GM19455 (cell line): ENCODE data around the gene HEBP1.
"Not testable (repeated sequence)": the region's sequence is repeated elsewhere in the genome, so short reads cannot be mapped to it uniquely, and the experiment has no call there.

ENCODE experiments used
- ATAC-seq: cut with Tn5 transposase; IDR thresholded peaks from one replicate; pipeline ENCODE4 v1.9.1; 2021; ENCODE audit not compliant: unreplicated experiment

Gene HEBP1, protein sequence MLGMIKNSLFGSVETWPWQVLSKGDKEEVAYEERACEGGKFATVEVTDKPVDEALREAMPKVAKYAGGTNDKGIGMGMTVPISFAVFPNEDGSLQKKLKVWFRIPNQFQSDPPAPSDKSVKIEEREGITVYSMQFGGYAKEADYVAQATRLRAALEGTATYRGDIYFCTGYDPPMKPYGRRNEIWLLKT

DNA sequence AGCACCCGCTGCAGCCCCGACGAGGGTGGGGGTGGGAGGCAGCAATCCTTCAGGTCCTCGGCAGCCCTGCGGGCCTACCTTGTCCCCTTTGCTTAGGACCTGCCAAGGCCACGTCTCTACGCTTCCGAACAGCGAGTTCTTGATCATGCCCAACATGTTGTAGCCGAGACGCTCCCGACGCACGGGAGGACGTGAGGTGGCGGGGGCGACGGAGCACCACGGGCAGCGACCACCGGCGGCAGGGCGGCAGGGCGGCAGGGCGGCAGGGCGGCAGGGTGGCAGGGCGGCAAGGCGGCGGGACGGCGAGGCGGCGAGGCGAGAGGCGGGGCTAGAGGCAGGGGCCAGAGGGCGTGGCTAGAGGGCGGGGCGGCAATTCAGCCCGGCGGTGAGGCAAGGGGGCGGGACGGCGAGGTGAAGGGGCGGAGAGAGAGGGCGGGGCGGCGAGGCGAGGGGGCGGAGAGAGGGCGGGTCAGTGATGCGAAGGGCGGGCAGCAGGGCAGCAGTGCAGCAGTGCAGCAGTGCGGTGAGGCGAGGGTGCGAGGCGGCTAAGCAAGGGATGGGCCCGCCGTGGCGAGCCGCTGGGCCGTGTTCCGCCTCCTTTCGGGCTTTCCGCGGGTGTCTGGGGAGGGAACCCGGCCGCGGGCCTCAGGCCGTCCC lies at the start of gene HEBP1:
TSS of gene HEBP1 (minus strand) at position 307 of the 657 bp plus-strand sequence. CDS start at position 156, 151 bp downstream.
- ATAC-seq = peak; percentile 81

DNA sequence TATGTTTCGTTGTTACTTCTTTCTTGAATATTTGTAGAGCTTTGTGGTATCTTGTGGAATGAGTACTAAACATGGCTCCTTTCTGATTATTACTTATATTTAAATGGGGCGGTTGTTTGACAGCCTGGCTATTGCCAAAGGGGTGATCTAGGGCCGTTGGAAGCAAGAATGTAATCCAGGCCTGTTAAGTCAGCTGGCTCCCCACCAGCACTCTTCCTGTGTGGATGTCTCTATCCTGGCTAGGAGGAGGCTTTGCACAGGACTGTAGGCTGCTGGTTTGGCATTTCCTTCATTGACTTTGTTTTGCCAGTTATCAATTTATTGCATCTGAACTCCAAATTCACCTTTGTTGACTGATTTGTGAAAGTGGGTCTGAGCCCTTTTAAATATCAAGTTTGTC lies 49.8 kb upstream of the HEBP1 start:
- ATAC-seq = no peak

DNA sequence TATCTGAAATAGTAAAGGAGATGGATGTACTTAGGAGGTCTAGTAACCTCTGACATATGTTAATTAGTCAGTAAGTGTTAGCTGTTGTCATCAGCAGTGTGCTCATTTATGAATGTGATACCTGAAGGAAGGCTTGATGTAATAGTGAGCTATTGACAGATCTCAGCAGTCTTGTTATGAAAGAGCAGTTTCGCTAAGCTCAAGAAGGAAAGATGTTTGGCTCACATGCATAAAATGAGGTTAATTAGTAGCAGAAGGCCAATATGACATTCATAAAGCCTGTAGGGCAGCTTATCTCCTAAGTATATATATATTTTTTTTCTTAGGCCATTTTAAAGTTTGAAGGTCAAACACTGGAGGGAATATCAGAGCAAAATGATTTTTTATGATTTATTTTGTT lies 46.9 kb upstream of the HEBP1 start:
- ATAC-seq = no peak

DNA sequence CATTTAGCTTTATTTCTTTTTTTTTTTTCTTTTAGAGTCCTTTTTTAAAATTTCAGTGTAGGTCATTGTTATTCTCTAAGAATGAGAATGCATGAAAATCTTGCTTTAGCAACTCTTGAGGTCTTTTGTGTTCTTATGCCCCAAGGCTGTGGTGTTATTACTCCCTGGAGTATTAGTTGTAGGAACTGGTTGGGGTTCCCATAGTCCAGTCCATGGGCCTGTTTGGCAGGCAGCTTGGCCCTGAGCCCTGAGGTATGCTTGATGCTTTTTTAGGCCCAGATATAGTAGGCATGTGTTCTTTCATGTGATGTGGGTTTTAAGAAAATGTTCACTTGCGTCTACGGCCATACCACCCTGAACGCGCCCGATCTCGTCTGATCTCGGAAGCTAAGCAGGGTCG lies 45.8 kb upstream of the HEBP1 start:
- ATAC-seq = no peak

DNA sequence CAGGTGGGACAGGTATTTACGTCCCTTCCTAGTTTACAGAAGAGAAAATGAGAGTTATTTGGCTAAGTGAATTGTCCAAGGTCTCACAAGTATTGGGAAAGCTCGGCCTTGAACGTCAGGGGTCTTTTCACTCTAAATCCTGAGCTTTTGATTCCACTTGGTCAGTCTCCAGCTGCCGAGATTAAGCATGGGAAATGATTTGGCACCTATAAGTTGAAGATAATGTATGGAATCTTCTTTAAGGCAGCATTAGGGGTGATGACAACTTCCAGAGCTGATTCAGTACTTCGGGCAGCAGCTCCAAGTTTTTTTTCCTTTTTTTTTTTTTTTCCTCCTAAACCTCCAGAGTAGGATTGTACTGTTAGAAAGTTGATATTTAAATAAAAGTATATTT lies 44.8 kb upstream of the HEBP1 start:
- no peak for ATAC-seq

DNA sequence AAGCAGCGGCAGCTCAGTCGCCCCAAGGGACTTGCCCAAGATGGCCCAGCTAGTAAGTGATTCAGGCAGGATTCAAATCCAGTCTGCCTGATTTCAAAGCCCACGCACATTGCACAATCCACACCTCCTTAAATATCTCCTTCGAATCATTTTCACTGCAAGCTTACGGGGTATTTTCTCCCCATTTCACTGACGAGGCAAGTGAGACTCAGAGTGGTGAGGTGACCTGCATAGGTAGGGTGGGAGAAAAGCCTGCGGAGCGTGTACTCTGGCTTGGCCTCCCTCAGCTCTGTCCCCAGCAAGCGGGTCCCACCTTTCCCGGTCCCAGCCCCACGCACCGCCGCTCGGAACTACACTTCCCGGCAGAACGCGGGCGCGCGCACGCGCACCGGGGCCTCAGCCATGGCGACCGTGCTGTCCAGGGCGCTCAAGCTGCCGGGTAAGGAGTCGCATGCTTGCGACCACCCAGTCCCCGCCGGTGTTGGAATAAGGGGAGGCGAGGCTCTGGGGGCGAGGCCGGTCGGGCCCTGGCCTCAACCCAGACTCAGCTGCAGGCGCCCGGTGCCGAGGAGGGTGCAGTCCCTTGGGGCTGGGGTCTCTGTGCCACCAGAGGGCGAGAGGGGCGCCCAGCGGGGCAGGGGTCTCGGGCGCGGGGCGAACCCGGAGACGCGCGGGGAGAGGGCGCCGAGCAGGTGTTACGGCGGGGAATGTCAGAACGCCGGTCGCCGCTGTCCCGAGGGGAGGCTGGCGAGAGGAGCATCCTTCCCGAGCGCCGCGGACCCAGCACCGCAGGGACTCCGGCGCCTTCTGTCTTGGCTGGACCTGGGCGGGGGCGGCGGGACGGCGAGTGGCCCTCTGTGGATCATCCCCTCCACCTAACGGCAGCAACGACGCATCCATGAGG lies 44.2 kb upstream of the HEBP1 start, which contains the start of gene FAM234B:
TSS of gene FAM234B (plus strand) at position 380 of the 904 bp plus-strand sequence. CDS start at position 403, 23 bp downstream.
- ATAC-seq = peak; percentile 97

DNA sequence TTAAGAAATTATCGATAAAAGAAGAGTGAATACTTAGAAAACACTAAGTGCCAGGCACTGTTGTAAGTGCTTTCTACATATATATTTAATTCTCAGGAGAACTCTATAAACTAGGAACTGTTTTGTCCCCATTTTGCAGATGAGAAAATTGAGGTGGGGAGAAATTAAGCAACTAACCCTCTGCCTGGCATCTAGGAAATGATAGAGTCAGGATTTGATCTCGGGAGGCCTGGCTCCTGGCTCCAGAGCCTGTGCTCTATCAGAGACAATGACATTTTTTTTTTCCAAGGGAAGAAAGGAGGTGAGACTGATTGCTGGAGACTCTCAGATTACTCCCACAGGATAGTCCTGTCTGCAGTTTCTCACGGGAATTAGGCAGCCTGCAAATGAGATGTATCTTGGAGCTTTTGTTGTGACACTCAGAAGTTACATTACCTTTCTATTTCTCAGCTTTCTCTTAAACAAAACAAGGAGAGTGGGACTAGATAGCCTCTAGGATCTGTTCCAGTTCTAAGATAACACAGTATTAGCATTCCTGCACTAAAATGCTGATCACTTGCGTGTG lies 42.7 kb upstream of the HEBP1 start:
- no peak for ATAC-seq

DNA sequence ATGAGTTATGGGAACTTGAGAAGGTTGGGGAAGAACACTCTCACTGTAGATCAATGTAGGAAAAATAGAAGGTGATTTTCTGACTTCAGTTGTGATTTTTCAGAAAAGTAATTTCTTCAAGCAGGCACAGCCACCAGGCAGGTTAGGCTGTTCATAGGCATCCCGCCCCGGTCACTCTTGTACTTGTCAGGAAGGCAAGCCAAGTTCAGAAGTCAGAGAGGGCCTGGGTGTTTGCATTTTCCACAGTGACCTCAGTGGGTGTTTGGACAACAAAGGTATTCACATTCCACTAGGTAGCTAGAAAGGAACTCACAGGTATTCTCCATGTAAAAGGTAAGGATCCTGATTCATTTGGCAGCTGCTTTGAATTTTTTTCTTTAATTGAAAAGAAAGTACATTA lies 41.2 kb upstream of the HEBP1 start:
- ATAC-seq = no peak

DNA sequence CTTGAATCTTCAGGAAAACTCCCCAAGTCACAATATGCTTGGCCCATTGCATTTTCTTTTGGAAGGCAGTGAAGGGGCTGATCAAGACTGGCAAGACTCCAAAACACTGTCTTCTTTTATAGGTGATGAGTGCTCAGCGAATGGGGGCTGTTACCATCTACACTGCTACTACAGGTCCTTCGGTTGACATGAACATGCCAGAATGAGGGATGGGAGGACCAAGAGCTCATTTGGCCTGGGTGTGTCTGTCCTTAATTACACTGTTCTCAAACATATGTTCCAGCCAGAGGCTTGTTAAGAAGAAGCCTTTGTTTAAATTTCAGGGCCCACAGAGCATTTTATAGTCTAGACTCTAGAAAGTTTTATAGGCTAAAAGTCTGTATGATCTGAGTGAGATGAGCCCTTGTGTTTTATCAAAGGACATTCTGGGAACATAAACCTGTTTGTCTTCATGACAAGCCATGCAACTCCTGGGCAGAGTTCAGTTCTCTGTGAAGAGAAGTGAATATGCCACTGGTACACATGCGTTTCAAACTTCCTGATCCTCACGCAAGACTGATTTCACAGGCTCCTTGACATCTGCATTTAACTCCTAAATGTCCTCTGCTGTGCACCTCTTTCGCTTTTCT lies 39.4 kb upstream of the HEBP1 start:
- no peak for ATAC-seq

DNA sequence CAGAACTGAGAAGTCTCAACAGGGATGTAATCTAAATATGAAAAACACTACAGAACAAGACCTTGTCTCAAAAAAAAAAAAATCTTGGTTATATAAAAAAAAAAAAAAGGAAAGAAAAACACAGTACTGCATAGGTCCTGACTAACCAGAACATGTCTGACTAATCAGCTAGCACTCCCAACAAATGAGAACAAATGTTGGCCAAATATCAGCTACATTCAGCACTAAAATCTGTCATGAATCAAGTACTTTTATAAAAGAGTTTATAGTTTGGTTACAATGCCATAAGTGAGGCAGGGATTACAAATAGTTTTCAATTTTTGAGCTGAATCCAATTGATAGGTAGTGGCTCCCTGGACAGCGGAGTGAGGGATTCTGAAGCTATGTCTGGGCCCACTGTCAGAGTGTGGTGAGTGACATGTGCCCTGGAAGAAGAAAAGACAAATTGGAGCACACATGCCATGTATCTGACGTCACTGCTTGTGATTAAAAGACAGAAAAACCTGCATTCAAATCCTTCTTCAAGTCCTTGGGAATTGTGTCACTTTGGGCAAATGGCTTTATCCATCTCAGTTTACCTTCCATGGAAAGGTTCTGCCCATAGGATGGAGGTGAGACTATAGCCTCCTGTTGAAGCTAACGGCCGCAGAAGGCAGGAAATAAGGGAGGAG lies 38.6 kb upstream of the HEBP1 start:
- no peak for ATAC-seq

DNA sequence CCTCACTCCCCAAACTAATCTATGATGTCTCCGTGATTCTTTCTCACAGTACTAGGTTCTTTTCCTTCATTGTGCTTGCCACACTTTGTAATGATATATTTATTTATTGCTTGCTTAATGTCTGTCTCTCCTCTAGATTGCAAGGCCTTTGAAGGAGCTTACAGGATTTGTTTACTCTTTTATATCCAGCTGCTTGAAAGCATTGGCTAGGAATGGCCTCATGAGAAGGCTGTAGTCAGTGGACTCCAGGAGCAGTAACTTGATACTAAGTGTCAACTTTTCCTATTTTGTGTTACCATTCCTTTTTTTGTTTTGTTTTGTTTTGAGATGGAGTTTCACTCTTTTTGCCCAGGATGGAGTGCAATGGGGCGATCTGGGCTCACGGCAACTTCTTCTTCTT lies 36.8 kb upstream of the HEBP1 start:
- no peak for ATAC-seq

DNA sequence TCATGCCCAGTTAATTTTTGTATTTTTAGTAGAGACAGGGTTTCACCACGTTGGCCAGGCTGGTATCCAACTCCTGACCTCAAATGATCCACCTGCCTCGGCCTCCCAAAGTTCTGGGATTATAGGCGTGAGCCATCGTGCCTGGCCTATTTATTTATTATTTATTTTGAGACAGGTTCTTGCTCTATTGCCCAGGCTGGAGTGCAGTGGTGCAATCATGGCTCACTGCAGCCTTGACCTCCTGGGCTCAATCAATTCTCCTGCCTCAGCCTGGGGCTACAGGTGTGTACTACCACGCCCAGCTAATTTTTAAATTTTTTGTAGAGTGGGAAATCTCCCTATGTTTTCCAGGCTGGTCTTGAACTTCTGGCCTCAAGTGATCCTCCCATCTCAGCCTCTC lies 35.3 kb upstream of the HEBP1 start:
- not testable (repeated sequence) for ATAC-seq

DNA sequence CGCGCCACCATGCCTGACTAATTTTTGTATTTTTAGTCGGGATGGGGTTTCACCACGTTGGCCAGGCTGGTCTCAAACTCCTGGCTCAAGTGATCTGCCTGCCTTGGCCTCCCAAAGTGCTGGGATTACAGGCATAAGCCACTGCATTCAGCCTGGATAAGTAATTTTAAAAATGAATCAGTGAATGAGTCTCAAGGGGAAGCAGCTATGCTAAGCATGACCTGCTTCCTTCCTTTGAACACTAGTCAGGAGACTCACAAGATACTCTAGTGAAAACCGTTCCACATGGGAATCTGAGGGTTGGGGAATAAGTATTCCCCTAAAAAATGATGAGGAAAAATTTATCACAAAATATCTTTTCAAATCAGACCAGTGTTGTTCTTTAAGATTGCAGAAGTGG lies 33.4 kb upstream of the HEBP1 start:
- no peak for ATAC-seq

DNA sequence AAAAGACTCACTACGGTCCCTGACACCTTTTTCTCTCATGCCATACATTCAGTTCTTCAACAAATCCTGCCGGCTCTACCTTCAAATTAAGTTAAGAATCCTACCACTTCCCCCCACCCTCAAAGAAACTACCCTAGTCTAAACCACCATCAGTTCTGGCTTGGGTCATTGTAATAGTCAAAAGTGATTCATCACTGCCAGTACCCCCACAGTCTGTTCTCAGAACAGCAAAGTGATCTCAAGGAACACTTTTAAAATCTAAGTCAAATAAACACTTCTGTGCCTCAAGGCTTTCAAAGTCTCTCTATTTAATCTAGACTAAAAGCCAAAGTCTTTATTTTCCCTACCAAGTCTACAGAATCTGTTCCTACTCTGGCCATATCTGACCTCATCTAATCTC lies 32.1 kb upstream of the HEBP1 start:
- no peak for ATAC-seq

DNA sequence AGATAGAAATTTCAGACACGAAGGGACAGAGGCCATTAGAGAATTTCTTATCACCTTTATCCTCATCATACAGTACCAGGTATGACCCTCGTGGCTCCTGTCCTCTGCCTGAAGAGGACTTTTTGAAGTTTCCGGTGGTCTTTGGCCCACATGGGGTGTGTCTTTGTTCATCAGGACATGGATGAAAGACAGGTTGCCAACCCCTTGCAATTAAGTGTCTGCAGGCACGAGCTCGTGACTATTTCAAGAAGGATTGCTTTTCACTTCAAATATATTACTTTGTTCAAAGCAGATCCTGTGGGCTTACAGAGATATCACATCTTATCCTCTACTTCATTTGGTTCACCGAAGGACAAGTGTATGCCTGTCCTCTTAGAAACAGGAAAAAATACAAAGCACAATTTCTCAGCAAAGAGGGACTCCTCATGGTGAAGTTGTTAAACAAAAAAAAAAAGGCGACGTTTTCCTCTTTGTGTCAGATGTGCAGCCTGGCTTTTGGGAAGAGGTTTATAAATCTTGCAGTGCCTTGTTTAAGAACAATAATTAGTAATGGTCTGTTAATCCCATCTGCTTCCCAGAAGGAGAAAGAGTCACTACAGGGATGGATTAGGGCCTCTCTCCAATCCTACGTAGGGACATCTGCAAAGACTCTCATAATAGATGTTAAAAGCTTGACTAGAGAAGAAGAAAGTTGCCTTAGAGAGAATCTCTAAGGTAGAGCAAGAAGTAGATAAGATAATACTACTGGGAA lies 30.7 kb upstream of the HEBP1 start:
- no peak for ATAC-seq

DNA sequence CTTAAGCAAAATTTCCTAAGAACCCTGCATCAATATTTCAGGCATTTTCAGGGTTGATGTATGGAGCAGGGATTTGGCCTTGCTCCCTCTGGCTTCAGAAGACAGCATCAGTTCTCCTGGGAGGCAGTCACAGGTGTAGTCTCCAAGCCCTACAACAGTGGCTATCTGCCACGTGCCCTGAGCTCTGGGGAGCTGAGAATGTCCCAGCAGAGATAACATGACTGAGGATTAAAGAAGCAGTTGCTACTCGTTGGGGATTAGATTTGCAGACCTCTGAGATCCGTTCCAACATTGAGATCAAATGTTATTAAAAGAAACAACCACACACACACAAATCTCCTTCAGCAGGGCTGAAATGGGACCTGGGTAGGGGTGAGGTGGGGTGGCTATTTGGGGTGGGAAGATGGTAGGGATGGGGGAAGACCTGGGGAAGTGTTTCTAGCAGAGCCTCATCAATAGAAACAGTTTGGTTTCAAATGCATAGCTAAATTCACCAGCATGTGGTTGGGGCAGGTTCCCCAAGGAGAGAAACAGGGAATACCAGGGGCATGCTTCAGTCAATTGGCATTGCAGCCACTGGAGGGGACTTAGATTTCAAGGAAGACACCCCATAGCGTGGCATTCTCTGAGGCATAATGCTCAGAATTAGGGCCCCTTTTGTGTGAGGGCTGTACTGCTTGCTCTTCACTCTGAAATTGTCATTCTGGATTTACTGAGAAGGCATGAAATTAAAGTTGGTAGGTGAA lies 28.9 kb upstream of the HEBP1 start:
- ATAC-seq = no peak

DNA sequence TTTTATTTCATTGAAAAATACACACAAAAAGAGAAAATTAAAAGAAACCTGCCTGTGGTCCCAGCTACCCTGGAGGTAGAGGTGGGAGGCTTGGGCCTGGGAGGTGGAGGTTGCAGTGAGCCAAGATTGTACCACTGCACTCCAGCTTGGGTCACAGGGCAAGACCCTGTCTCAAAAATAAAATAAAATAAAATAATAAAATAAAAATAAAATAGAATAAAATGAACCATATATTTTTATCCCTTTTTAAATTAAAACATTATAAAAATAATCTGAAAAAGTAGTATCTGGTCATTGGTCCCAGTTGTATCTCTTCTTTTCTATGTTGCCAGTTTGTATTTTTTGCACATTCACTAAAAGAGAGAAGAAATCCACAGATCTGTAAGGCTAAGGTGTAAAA lies 27.4 kb upstream of the HEBP1 start:
- ATAC-seq = no peak

DNA sequence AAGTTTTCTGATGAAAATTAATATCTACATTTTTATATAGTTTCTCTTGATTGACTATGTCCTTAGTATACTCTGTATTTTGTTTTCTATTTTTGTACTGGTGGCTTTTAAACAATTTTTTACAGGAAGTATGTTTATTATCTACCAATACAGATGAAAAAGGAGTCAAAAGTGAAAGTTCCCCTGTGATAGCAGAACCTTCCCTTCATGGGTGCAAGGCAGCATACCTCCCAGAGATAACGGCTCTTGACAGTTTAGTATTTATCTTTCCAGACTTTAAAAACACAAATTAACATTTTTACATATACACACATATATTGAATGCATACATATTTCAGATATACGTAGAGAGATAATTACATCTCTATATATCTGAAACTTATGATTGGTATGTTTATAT lies 27.0 kb upstream of the HEBP1 start:
- no peak for ATAC-seq

DNA sequence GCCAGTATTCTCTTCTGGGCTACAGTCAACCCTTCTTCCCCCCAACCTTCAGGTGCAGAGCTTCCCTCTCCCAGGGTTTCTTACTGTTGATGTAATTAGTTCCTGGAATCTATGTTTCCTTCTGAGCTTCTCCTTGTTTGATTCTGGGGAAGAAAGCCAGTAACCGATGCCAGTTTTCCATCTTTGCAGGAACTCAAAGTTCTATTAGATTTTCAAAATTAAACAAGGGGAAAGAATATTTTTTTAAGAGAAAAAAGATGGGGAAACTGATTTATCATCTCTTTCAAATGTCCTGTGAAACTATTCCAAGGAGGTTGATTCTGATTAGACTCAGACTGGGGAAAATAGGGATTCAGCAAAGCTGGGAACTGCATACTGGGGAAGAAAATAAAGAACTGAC lies 26.2 kb upstream of the HEBP1 start:
- ATAC-seq = no peak
